GM21367 (cell line): Measurements from ENCODE around the gene ING1.
A peak's percentile ranks its signal among the peaks of the same experiment; 100 is the strongest.
"Not testable (repeated sequence)": the region's sequence is repeated elsewhere in the genome, so short reads cannot be mapped to it uniquely, and the experiment has no call there.

Experiments used
- ATAC-seq: cut with Tn5 transposase; IDR thresholded peaks from one replicate; pipeline ENCODE4 v1.9.1; 2021; ENCODE audit not compliant: unreplicated experiment

ING1 gene, protein sequence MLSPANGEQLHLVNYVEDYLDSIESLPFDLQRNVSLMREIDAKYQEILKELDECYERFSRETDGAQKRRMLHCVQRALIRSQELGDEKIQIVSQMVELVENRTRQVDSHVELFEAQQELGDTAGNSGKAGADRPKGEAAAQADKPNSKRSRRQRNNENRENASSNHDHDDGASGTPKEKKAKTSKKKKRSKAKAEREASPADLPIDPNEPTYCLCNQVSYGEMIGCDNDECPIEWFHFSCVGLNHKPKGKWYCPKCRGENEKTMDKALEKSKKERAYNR

DNA sequence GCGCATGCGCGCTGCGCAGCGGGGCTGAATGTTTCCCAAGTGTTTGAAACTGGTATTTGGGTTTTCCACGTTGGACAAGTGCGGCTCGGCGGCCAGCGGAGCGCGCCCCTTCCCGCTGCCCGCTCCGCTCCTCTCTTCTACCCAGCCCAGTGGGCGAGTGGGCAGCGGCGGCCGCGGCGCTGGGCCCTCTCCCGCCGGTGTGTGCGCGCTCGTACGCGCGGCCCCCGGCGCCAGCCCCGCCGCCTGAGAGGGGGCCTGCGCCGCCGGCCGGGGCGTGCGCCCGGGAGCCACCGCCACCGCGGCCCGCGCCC is at the start of gene ING1:
TSS of gene ING1 (plus strand) at position 59 of the 311 bp plus-strand sequence. CDS start 450 bp downstream, outside the sequence.
- no peak for ATAC-seq

DNA sequence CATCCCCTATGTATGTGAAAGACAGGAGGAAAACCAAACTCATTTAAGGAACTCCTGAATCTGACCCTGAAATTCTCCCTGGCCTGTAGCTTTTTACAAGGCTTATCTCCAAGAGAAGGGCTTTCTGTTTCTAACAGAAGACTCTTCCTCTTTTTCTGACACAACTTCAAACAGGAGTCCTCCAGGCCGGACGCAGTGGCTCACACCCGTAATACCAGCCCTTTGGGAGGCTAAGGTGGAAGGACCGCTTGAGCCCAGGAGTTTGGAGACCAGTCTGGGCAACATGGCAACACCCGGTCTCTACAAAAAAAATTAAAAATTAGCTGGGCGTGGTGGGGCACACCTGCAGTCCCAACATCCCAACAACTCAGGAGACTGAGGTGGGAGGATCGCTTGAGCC is 49.5 kb upstream of the ING1 start:
- no peak for ATAC-seq

DNA sequence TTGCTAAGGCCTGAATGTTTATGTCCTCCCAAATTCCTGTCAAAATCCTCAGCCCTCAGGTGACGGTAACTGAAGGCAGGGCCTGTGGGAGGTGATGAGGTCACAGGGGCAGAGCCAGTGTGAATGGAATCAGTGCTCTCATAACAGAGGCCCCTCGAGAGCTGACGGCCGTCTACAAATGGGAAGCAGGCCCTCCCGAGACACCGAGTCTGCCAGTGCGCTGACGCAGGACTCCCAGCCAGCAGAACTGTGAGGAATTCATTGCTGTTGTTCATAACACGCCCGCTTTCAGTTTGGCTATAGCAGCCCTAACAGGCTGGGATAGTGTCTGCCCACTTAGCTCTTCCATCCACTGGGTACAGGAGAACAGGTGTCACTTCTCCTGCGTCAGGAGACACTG is 48.8 kb upstream of the ING1 start:
- ATAC-seq: no peak

DNA sequence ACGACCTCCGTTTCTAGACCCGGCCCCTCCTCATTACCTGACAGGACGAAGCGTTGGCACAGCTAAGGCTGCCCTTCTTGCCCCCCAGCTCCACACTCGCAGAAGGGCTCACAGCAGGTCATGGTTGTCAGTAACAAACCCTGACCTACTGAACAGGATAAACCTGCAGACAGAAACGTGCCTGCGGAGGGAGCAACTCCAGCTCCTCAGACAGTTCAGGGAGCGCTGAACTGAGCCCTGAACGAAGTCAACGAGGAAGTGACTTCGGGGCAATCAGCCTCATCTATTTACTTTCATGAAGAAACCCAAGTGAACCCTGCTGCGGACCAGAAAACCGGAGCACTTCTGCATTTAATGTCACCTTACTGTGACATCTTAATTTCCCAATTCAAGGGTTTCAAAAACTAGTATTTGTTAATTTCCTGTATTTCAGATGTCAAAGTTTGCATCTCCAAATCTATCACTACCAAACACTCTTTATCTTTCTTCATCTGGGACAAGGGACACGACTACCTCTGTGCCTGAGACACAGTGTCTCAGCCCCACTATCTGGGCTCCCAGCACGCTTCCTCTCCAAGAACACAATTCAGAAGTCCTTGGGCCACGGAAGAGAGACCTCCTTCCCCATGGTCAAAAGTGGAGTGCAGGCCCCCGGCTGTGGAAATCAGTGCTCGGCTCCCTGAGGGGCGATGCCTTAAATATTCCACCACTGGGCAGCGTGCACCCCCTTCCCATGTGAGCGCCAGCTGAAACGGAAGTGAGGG is 47.8 kb upstream of the ING1 start:
- no peak for ATAC-seq

DNA sequence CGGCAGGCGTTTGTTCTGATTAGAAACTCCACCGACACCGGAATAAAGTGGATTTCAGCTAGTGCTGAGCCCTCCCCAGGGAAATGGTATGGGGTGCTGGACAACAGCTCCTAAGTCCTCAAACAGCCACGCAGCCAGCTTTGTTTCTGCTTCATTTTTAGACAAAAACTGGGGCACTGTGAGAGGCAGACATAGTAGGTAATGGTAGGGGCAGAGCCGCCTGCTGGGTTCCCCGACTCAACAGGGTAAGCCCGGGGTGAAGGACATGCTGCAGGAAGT is 47.3 kb upstream of the ING1 start:
- ATAC-seq: no peak

DNA sequence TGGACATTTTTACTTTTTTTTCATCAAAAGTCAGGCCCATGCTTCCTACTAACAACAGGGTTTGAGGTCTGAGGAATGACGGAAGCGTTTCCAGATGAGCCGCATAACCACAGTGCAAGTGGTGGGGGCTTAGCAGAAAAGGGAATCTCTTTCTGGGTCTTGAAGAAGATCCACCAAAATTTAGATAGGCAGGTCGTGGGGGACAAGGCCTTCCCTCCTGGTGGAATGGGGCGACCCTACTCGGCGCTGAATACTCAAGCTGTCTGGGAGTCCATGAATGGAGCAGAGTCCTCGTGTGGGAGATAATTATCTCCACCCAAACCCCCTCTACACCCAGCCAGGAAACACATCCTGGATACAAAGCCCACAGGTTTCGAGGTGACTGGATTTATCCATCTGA is 44.5 kb upstream of the ING1 start:
- ATAC-seq: no peak

DNA sequence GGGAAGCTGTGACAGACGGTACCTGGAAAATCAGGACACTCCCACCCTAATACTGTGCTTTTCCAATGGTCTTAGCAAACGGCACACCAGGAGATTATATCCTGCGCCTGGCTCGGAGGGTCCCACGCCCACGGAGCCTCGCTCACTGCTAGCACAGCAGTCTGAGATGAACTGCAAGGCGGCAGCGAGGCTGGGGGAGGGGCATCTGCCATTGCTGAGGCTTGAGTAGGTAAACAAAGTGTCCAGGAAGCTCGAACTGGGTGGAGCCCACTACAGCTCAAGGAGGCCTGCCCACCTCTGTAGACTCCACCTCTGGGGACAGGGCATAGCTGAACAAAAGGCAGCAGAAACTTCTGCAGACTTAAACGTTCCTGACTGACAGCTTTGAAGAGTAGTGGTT is 43.7 kb upstream of the ING1 start:
- not testable (repeated sequence) for ATAC-seq

DNA sequence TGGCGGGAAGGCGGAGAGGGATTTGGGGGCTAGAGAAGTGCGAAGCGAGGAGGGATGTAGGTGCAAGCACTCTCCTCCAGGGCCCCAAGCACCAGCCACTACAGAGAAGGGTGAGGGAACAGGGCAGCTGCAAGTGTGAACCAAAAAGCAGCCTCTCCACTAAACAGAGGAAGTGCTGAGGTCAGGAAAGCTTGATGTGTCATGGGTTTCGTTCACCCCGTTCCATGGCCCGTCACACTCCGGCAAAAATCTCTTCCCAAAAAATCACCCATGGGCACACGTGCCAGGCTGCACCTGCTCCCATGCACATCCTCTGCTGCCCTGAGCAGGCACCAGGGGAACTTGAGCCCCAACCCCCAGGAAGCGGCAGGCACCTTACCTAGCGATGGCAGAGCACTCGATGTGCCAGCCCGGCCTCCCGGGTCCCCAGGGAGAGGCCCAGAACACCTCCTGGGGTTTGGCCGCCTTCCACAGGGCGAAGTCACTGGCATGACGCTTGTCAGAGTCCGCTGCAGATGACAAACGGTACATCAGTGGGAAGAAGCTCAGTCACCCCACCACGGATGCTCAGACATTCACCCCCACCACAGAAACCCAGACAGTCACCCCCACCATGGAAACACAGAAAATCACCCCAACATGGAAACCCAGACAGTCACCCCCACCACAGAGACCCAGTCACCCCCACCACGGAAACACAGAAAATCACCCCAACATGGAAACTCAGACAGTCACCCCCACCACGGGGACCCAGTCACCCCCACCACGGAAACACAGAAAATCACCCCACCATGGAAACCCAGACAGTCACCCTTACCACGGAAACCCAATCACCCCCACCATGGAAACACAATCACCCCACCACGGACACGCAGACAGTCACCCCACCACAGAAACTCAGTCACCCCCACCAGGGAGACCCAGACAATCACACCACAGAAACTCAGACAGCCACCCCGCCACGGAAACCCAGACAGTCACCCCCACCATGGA is 36.6 kb upstream of the ING1 start:
- peak; percentile 77 for ATAC-seq

DNA sequence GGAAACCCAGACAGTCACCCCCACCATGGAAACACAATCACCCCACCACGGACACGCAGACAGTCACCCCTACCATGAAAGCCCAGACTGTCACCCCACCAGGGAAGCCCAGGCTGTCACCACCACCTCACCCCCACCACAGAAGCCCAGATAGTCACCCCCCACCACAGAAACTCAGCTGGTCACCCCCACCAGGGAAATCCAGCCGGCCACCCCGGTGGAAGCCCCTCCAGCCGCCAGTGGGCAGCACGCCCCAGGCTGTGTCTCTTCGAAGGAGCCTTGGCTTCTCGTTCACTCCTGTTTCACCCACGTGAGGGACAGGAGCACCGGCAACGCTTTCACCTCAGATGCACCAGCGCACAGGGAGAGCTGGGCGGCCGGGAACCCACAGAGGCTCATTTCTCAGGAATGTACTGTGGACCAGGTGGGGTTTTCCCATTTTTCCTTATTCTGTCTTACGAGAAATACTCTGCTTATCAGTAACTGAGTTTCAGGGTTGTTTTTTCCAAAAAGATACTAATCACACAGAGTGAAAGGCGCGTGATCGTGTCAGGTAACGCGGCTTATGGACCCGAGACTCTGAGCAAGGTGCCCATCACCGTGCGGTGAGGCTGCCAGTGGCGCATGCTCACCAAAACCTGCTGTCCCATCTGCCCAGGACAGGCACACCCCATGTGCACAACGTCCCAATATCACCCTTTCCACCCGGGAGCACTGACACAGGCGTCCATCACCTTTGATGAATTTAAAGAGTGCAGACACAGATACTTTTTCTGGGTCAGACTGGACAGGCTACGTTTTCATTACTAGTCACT is 35.6 kb upstream of the ING1 start:
- no peak for ATAC-seq

DNA sequence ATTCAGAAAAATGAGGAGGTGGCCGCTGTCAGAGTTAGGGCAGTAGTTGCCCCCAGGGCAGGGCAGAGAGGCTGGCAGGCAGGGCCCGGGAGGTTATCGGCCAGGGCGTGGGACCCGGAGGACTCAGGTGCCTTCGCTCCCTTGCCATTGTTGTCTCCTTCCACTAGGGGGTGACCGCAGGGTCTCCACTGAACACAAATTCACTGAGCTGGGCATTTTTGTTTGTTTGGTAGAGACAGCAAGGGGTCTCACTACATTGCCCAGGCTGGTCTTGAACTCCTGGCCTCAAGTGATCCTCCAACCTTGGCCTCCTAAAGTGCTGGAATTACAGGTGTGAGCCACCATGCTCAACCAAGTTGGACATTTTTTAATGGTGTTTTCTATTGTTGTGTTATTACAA is 32.6 kb upstream of the ING1 start:
- ATAC-seq: no peak

DNA sequence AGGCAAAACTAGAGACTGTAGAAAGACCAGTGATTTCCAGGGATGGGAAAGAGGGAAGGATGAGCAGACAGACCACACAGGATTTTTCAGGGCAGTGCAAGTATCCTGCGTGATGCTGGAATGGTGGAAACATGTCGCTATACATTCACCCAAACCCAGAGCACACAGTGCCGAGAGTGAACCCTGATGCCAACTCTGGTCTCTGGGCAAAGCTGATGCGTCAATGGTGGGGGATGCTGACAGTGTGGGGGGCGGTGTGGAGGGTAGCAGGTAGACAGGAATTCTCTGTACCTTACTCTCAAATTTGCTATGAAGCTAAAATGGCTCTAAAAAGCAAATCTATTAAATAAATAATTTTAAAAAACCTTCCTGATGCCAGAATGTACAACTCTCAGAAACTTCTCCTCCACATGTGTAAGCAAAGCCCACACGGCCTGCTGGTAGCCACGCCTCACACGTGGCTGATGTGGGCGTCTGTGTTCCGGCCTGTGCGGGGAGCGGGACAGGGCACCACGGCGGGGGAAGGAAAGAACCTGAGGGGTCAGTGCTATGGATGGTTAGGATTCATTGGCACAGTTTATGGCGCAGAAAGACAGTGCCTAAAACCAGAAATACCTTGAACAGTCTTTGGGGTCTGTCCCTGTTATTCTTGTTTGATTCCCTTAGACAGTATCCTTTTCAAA is 31.5 kb upstream of the ING1 start:
- no peak for ATAC-seq

DNA sequence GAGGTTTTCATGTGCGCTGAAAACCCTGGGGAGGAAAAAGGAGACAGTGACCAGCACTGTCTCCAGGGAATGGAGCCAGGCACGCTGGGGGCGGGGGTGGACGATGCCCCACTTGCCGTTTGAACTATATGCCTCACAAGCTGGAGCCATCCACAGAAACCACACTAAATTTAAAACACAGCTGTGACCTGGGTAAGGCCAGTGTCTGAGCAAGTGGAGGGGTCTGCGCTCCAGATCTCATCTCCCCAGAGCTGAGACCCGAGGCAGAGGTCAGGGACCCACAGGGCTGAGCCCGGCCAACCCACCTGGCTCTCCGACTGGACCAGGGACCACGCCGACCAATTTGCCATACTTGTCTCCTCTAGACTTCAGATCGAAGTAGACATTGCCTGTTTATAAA is 30.8 kb upstream of the ING1 start:
- ATAC-seq: no peak

DNA sequence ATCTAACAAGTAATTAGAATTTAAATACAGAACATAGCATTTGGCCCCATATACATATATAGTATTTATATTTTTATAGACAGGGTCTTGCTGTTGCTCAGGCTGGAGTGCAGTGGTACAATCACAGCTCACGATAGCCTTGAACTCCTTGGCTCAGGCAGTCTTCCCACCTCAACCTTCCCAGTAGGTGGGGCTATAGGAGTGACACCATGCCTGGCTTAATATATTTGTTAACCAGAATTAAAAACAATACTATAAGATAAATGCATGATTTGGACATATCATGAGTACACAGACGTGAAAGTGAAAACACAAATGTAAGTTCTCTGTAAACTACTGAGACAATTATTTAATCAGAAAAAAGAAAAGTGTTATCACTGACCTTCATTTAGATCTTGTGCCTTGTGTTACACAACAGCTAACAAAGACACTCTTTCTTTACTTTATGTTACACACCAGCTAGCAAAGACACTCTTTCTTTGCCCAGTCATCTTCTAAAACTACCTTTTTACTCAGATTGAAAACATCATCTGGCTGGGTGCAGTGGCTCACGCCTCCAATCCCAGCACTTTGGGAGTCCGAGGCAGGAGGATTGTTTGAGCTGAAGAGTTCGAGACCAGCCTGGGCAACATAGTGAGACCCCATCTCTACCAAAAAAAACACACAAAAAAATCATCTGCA is 30.2 kb upstream of the ING1 start:
- no peak for ATAC-seq

DNA sequence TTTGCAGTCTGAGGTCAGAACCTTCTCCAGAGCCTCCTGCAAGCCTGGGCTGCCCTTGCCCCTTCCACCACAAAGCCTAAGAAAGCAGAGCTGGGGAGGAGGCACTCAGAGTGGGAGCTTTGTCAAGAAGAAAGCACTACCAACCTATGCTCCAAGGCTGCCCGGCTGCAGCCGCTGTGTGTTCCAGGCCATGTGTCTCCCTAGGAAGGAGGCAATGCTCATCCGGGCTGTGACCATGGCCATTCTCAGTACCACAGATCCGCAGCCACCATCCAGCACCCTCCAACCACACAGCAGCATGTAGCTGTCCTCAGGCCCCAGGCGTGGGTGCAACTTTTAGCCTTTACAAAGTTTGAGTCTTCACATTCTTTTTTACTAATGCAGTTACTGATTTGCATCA is 29.6 kb upstream of the ING1 start:
- ATAC-seq: no peak

DNA sequence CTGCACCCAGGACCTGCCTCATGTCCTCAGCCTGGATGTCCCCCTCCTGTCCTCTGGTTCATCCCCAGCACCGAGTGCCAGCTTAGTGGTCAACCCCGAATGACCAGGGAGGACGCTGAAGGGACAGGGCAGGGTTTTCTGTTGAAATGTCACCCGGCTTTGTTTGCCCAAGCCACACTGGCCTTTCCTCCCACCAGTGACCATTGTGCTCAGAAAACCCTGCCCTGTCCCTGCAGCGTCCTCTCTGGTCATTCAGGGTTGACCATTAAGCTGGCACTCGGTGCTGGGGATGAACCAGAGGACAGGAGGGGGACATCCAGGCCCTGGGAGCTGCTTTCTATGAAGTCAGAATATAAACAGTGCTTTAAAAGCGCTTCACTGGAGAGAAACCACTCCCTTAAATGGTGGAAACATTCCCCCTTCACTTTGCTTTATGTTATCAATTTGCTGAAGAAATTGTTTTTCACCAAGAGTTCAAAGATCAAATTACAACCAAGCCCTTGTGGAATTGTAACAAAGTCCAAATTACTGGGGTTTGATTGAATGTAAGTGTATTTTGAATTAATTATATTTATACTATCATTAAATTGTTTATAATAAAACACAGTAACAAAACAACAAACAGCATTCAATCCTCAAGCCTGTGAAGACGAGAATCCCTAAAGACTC is 29.0 kb upstream of the ING1 start:
- no peak for ATAC-seq

DNA sequence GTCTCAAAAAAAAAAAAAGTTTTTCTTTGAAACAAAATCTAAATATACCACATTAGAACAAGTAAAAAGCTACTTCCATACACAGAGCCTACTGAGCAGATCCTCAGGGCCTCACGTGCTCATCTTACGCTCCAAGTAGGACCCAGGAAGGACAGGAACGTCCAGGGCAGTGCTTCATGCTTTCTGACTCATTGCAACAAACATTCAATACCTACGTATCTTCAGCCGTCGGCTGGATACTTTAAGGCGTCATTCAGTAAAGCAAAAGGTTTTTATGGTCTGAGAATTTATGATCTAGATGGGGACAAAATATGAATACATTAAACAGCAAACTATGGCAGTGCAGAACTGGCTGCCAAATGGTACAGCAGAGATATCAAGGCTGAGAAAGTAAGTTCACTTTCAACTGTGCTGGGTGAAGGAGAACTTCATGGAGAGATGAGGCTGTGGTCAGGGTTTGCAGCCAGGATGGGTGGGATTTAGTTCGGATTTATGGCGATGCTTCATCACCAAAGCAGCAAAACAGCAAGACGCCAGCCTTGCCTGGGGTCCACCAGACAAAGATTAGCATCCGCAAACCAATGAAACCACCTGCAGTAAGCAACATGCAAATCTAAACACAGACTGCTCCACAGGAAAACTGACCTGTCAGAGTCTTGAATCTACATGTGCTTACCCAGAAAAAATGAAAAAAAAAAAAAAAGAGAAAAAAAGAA is 28.0 kb upstream of the ING1 start:
- ATAC-seq: no peak

DNA sequence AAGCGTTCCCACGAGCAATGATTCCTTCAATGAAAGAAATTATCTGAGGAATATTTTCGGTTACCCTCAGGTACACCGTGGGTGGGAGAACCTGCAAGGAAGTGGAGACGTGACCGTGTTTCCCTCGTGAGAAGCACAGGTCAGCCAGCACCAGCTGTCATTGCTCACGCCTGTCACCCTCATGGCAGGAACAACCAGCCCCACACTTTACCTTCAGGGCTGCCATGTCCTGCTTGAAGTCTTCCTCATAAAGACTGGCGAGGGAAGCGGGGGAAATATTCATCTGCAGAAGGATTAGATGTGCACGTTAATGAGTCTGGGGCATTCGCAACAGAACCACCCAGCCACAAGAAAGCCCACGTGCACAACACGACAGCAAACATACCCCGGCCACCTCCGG is 25.8 kb upstream of the ING1 start:
- ATAC-seq: no peak

DNA sequence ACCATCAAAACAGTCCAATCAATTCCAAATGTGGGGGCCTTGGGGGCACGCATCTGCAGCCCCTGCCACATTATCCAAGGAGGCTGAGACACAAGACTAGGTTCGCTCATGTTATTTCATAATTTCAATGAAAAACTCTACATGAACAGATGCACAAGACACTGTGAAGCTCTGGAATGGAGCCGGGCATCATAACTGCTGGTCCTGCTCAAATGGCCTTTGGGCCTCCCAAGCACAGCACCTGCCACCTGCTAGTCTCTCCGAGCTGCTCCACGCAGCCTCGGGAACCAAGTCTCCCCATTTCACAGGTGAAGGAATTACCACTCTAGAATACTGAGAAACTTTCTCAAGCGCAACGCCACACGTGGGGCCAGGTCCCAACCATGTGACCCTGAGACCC is 24.5 kb upstream of the ING1 start:
- no peak for ATAC-seq

DNA sequence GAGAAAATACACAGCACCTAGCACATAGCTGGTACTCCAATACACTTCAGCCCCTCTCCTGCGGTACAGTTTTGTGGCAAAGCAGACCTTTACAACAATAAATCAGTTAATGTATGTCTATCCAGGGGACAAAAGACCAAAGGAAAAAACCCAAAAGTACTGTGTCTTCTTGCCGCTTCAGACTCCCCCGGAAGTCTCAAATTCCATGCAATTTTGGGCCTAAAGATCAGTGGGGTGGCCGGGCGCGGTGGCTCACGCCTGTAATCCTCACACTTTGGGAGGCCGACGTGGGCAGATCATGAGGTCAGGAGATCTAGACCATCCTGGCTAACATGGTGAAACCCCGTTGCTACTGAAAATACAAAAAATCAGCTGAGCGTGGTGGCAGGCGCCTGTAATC is 23.8 kb upstream of the ING1 start:
- no peak for ATAC-seq
